ENCODE results near the gene BRI3. TPM values are rescaled to one million over a fixed set of nuclear protein-coding genes. Genes with fewer than 3 reads are reported as not detected.

BRI3 gene
- total and polyA plus RNA-seq, 9 of the 15 experiments (the other 6 are each of a cell fraction or from before 2014, with no cell fraction given), result 4.3 to 57.4 (median 18.6) TPM

- no peak for TF ChIP-seq THRA (IDR thresholded peaks at IDR 0.05)
- TF ChIP-seq TFAP4 (CRISPR knock-in tag; IDR thresholded peaks at IDR 0.05; ENCODE audit: borderline replicate concordance), result peak; percentile 28; the same call in 1 of the 2 replicates
- no peak for TF ChIP-seq ZNF436 (CRISPR knock-in tag; IDR thresholded peaks at IDR 0.05)
- TF ChIP-seq CGGBP1 (CRISPR knock-in tag; IDR thresholded peaks at IDR 0.05), result no peak
- no peak for TF ChIP-seq ZNF609 (CRISPR knock-in tag; IDR thresholded peaks at IDR 0.05; ENCODE audit: borderline replicate concordance)
- TF ChIP-seq L3MBTL2 (IDR thresholded peaks at IDR 0.05), result no peak
- TF ChIP-seq SMC3 (conservative IDR thresholded peaks at IDR 0.05; ENCODE audit: insufficient read depth, low read depth, low read length), result peak; percentile 50
- TF ChIP-seq AFF1 (IDR thresholded peaks at IDR 0.05; ENCODE audit: low read depth in 1 of 2, partially characterized antibody in 2 of 2), result no peak
- no peak for TF ChIP-seq ZNF41 (CRISPR knock-in tag; conservative IDR thresholded peaks at IDR 0.05)
- no peak for TF ChIP-seq PHF8 (IDR thresholded peaks at IDR 0.05; ENCODE audit: borderline replicate concordance, low read length)
- no peak for TF ChIP-seq BCL6 (CRISPR knock-in tag; IDR thresholded peaks at IDR 0.05)
- TF ChIP-seq KAT7 (CRISPR knock-in tag; IDR thresholded peaks at IDR 0.05; ENCODE audit: borderline replicate concordance), result no peak
- no peak for TF ChIP-seq SPI1 (IDR thresholded peaks at IDR 0.05; ENCODE audit: borderline replicate concordance, low read depth, low read length)
- TF ChIP-seq NR4A1 (CRISPR knock-in tag; IDR thresholded peaks at IDR 0.05), result no peak
- TF ChIP-seq NR4A1 (tag; IDR thresholded peaks at IDR 0.05), result no peak
- no peak for TF ChIP-seq SIRT6 (IDR thresholded peaks at IDR 0.05; ENCODE audit: low read depth, low read length)
These were observed 40.4 kb upstream of the BRI3 start (continued) for GRCh38 chr7:98240961-98241673.
